Measurements from ENCODE around the gene VWDE. TPM values are rescaled to one million over a fixed set of nuclear protein-coding genes. Genes with fewer than 3 reads are reported as not detected.

The VWDE gene
- total RNA-seq, 2 experiments from 2014 or later: 0.84 to 1.6 TPM

GRCh38 chr7:12350971-12351370 lies 52.7 kb downstream of the VWDE start:
- POLR2A ChIA-PET: no interaction called here
- CTCF ChIA-PET: no interaction called here

- POLR2A ChIA-PET: no interaction called here
Observed at GRCh38 chr7:12337095-12337494, 66.6 kb downstream of the VWDE start.

GRCh38 chr7:12328888-12329770 lies 74.5 kb downstream of the VWDE start:
- ChIA-PET POLR2A (no interaction called here), CTCF (no interaction called here)

More at GRCh38 chr7:12337095-12337494, 66.6 kb downstream of the VWDE start:
- CTCF ChIA-PET: no interaction called here

- ChIA-PET CTCF (no interaction called here), POLR2A (no interaction called here)
Observed at GRCh38 chr7:12327922-12328321, 75.7 kb downstream of the VWDE start.

GRCh38 chr7:12325646-12326045 lies 78.0 kb downstream of the VWDE start:
- ChIA-PET POLR2A (no interaction called here), CTCF (no interaction called here)

GRCh38 chr7:12323415-12323814 lies 80.2 kb downstream of the VWDE start:
- POLR2A ChIA-PET: no interaction called here
- CTCF ChIA-PET: no interaction called here

- ChIA-PET CTCF (no interaction called here), POLR2A (no interaction called here)
Observed at GRCh38 chr7:12322903-12323300, 80.8 kb downstream of the VWDE start.

GRCh38 chr7:12322284-12322902 lies 81.3 kb downstream of the VWDE start:
- ChIA-PET POLR2A (no interaction called here), CTCF (no interaction called here)

- POLR2A ChIA-PET: no interaction called here
- CTCF ChIA-PET: no interaction called here
Observed at GRCh38 chr7:12320987-12321647, 82.5 kb downstream of the VWDE start.

GRCh38 chr7:12320241-12320986 lies 83.3 kb downstream of the VWDE start:
- ChIA-PET CTCF (no interaction called here), POLR2A (no interaction called here)

- ChIA-PET POLR2A (no interaction called here), CTCF (no interaction called here)
Observed at GRCh38 chr7:12317675-12318074, 86.0 kb downstream of the VWDE start.

GRCh38 chr7:12316925-12317324 lies 86.7 kb downstream of the VWDE start:
- ChIA-PET POLR2A (no interaction called here), CTCF (no interaction called here)

GRCh38 chr7:12315049-12315448 lies 88.6 kb downstream of the VWDE start:
- POLR2A ChIA-PET: no interaction called here
- CTCF ChIA-PET: no interaction called here

GRCh38 chr7:12314199-12314598 lies 89.5 kb downstream of the VWDE start:
- ChIA-PET POLR2A (no interaction called here), CTCF (no interaction called here)

GRCh38 chr7:12305502-12305901 lies 98.2 kb downstream of the VWDE start:
- CTCF ChIA-PET: no interaction called here

GRCh38 chr7:12303495-12303894 lies 100.2 kb downstream of the VWDE start:
- ChIA-PET CTCF (no interaction called here), POLR2A (no interaction called here)

More at GRCh38 chr7:12305502-12305901, 98.2 kb downstream of the VWDE start:
- POLR2A ChIA-PET: no interaction called here

- POLR2A ChIA-PET: no interaction called here
- CTCF ChIA-PET: no interaction called here
Observed at GRCh38 chr7:12303062-12303461, 100.6 kb downstream of the VWDE start.

GRCh38 chr7:12300415-12300814 lies 103.2 kb downstream of the VWDE start:
- POLR2A ChIA-PET: no interaction called here
- CTCF ChIA-PET: no interaction called here

- ChIA-PET CTCF (interaction anchor here (0.6 kb wide), 1 partner anchor 34 kb away, joined by 3 read pairs; no protein-coding TSS in a partner anchor), POLR2A (no interaction called here)
Observed at GRCh38 chr7:12299367-12299766, 104.3 kb downstream of the VWDE start.

- CTCF ChIA-PET: no interaction called here
- POLR2A ChIA-PET: no interaction called here
Observed at GRCh38 chr7:12297283-12298108, 106.2 kb downstream of the VWDE start.

Measured in activated CD8-positive, alpha-beta memory T cell treated with anti-CD3 and anti-CD28 coated beads for 36 hours (primary cell).